PC-9 (cell line): ENCODE results near the gene MYO18B. TPM values are rescaled to one million over a fixed set of nuclear protein-coding genes. Genes with fewer than 3 reads are reported as not detected.

ENCODE experiments used
- BruUV-seq: library from RNA; stranded (reverse); fragments of 400-500 nt; replicated peaks from 2 replicates; lab custom pipeline; 2021; lab: Mats Ljungman, UMichigan
- CTCF ChIA-PET: fragments of 300-600 bp; sonication (Branson Sonifier 250); formaldehyde crosslinking; loops from one replicate; lab custom pipeline; 2022; ENCODE audit warnings: antibody characterized with exemption; lab: Charles Lee
- POLR2A ChIA-PET: fragments of 300-600 bp; sonication (Branson Sonifier 250); formaldehyde crosslinking; loops from one replicate; lab custom pipeline; 2022; ENCODE audit warnings: antibody characterized with exemption; ENCODE audit not compliant: unreplicated experiment; lab: Charles Lee
- DNase-seq, 2 experiments: peaks; one replicate each; pipeline versions ENCODE4 v3.0.0 to v3.0.0-alpha.2; 2015 to 2022; ENCODE audit warnings: mixed read lengths in 1 of 2
- H2AFZ ChIP-seq: fragments of 200-600 bp; sonication (generic); 2 replicates; pipeline ENCODE4 v1.8.1; 2017; ENCODE audit warnings: antibody characterized with exemption
- H3F3A ChIP-seq: fragments of 200-600 bp; sonication (generic); 2 replicates; pipeline ENCODE4 v1.8.1; 2017; ENCODE audit warnings: antibody characterized with exemption, mild to moderate bottlenecking, low read depth; ENCODE audit not compliant: insufficient read depth
- H3K27ac ChIP-seq: fragments of 200-600 bp; sonication (generic); 2 replicates; pipeline ENCODE4 v1.6.1; 2016; ENCODE audit warnings: mixed run types
- H3K27me3 ChIP-seq: fragments of 200-600 bp; sonication (generic); 2 replicates; pipeline ENCODE4 v1.6.1; 2016; ENCODE audit warnings: low read depth, mixed run types; ENCODE audit not compliant: insufficient read depth
- H3K36me3 ChIP-seq: fragments of 200-600 bp; sonication (generic); 2 replicates; pipeline ENCODE4 v1.6.1; 2016; ENCODE audit warnings: low read depth, mixed run types
- H3K4me1 ChIP-seq: fragments of 200-600 bp; sonication (generic); replicated peaks from 2 replicates; pipeline ENCODE4 v1.6.1; 2016; ENCODE audit warnings: mixed run types; ENCODE audit not compliant: insufficient read depth
- H3K4me2 ChIP-seq: fragments of 200-600 bp; sonication (generic); 2 replicates; pipeline ENCODE4 v1.6.1; 2017; ENCODE audit warnings: mixed run types
- H3K4me3 ChIP-seq: fragments of 200-600 bp; sonication (generic); 2 replicates; pipeline ENCODE4 v1.6.1; 2016; ENCODE audit warnings: mixed run types
- H3K79me2 ChIP-seq: fragments of 200-600 bp; sonication (generic); 2 replicates; pipeline ENCODE4 v1.6.1; 2017; ENCODE audit warnings: low read depth, mixed run types
- H3K9me2 ChIP-seq: fragments of 200-600 bp; sonication (generic); 2 replicates; pipeline ENCODE4 v1.8.1; 2017; ENCODE audit warnings: mild to moderate bottlenecking; ENCODE audit not compliant: insufficient read depth
- H3K9me3 ChIP-seq: fragments of 200-600 bp; sonication (generic); 2 replicates; pipeline ENCODE4 v1.8.1; 2016; ENCODE audit warnings: low read depth; ENCODE audit not compliant: insufficient read depth
- H4K20me1 ChIP-seq: fragments of 200-600 bp; sonication (generic); 2 replicates; pipeline ENCODE4 v1.8.1; 2017; ENCODE audit not compliant: insufficient read depth
- CTCF ChIP-seq: fragments of 200-600 bp; sonication (generic); conservative IDR thresholded peaks from 2 replicates; pipeline ENCODE4 v1.6.1; 2017; ENCODE audit warnings: mixed run types, antibody characterized with exemption, mild to moderate bottlenecking, moderate library complexity
- EZH2 ChIP-seq: fragments of 200-600 bp; sonication (generic); IDR thresholded peaks from 2 replicates; pipeline ENCODE4 v1.8.0; 2017; ENCODE audit warnings: antibody characterized with exemption, low read depth
- intact Hi-C: fragments of 100-400 bp; cut with micrococcal nuclease; formaldehyde crosslinking; loops from one replicate; pipeline ENCODE4 v1.10.0; 2022; ENCODE audit not compliant: unreplicated experiment
- total RNA-seq: library from RNA; stranded (reverse); gene quantifications from 2 replicates; pipeline ENCODE4 v1.2.3, GENCODE V29; 2021

The MYO18B gene
- total RNA-seq, 1 experiment from 2014 or later = not detected

GRCh38 chr22:26033586-26033985 lies 291.6 kb downstream of the MYO18B start:
- Histone ChIP-seq H3K79me2 (no peaks in the 10 kb centered on the region), H4K20me1 (no peaks in the 10 kb centered on the region), H3K4me1 (no peaks in the 10 kb centered on the region), H3K4me3 (no peak overlapping the region), H3K9me2 (no peaks in the 10 kb centered on the region), H3K27me3 (peaks cover 36% of the 10 kb centered on the region), H3F3A (no peaks in the 10 kb centered on the region), H3K27ac (no peak overlapping the region), H3K9me3 (no peaks in the 10 kb centered on the region), H3K4me2 (no peak overlapping the region), H2AFZ (no peak overlapping the region), H3K36me3 (no peaks in the 10 kb centered on the region)
- no peak for DNase-seq
- BruUV-seq = no TSS peak
- intact Hi-C loops = no loop called here
- ChIA-PET CTCF (interaction anchor here (0.5 kb wide), 1 partner anchor 16 kb away, joined by 8 read pairs; no protein-coding TSS in a partner anchor), POLR2A (no interaction called here)
- no peak for TF ChIP-seq CTCF
- TF ChIP-seq EZH2 = no peak

- Histone ChIP-seq H3K27me3 (peaks cover 18% of the 10 kb centered on the region; the same call in 1 of the 2 replicates), H3K27ac (no peak overlapping the region), H2AFZ (no peak overlapping the region), H3F3A (no peaks in the 10 kb centered on the region), H3K79me2 (no peaks in the 10 kb centered on the region), H3K9me2 (no peaks in the 10 kb centered on the region), H3K36me3 (no peaks in the 10 kb centered on the region), H3K4me3 (no peak overlapping the region), H3K4me1 (no peaks in the 10 kb centered on the region), H4K20me1 (no peaks in the 10 kb centered on the region), H3K4me2 (no peak overlapping the region), H3K9me3 (no peaks in the 10 kb centered on the region)
- intact Hi-C loops = no loop called here
- ChIA-PET POLR2A (no interaction called here), CTCF (no interaction called here)
- TF ChIP-seq CTCF (no peak), EZH2 (no peak)
- no peak for DNase-seq
- BruUV-seq = no TSS peak
These were observed 293.5 kb downstream of the MYO18B start for GRCh38 chr22:26035523-26035922.

GRCh38 chr22:26038365-26038764 lies 296.4 kb downstream of the MYO18B start:
- CTCF ChIA-PET = no interaction called here
- H3K9me2 ChIP-seq = no peaks in the 10 kb centered on the region
- H3F3A ChIP-seq = no peaks in the 10 kb centered on the region
- no TSS peak for BruUV-seq
- no peak overlapping the region for H2AFZ ChIP-seq
- no peak overlapping the region for H3K27ac ChIP-seq
- H3K79me2 ChIP-seq = no peaks in the 10 kb centered on the region
- no peaks in the 10 kb centered on the region for H3K9me3 ChIP-seq
- no peaks in the 10 kb centered on the region for H4K20me1 ChIP-seq
- DNase-seq = no peak
- POLR2A ChIA-PET = no interaction called here
- TF ChIP-seq EZH2 (no peak), CTCF (no peak)
- no peaks in the 10 kb centered on the region for H3K36me3 ChIP-seq
- H3K27me3 ChIP-seq = 0 out of 2 replicates have a peak, but pooled peaks cover 3% of the 10 kb centered on the region
- H3K4me1 ChIP-seq = no peaks in the 10 kb centered on the region
- no peak overlapping the region for H3K4me3 ChIP-seq
- intact Hi-C loops = no loop called here
- H3K4me2 ChIP-seq = no peak overlapping the region
